GM19025 (cell line): ENCODE data around the gene SMIM35.
"Not testable (repeated sequence)": the region's sequence is repeated elsewhere in the genome, so short reads cannot be mapped to it uniquely, and the experiment has no call there.

ENCODE experiments used
- ATAC-seq: cut with Tn5 transposase; IDR thresholded peaks from one replicate; pipeline ENCODE4 v1.9.1; 2021; ENCODE audit warnings: mild to moderate bottlenecking, low read depth, moderate library complexity; ENCODE audit not compliant: unreplicated experiment

SMIM35 gene

GRCh38 chr11:118082880-118083552 lies 3.7 kb downstream of the SMIM35 start:
- ATAC-seq: no peak

GRCh38 chr11:118081241-118081958 lies 5.4 kb downstream of the SMIM35 start:
- ATAC-seq: no peak

- no peak for ATAC-seq
These were observed 6.5 kb downstream of the SMIM35 start for GRCh38 chr11:118080296-118080695.

GRCh38 chr11:118079491-118079890 lies 7.3 kb downstream of the SMIM35 start:
- ATAC-seq: no peak

- ATAC-seq: no peak
These were observed 7.8 kb downstream of the SMIM35 start for GRCh38 chr11:118078911-118079411.

- no peak for ATAC-seq
These were observed 9.9 kb downstream of the SMIM35 start, which contains the start of gene TMPRSS4 for GRCh38 chr11:118076754-118077281. Gene TMPRSS4 (plus strand): TSS chr11:118077078. CDS start chr11:118077303, 225 bp downstream.

GRCh38 chr11:118074785-118075184 lies 12.0 kb downstream of the SMIM35 start:
- no peak for ATAC-seq

- ATAC-seq: no peak
These were observed 12.6 kb downstream of the SMIM35 start for GRCh38 chr11:118074091-118074685.

- ATAC-seq: no peak
These were observed 13.2 kb downstream of the SMIM35 start for GRCh38 chr11:118073554-118073953.

- ATAC-seq: no peak
These were observed 15.2 kb downstream of the SMIM35 start for GRCh38 chr11:118071416-118072030.

- ATAC-seq: no peak
These were observed 17.7 kb downstream of the SMIM35 start for GRCh38 chr11:118068945-118069612.

- no peak for ATAC-seq
These were observed 18.4 kb downstream of the SMIM35 start for GRCh38 chr11:118068206-118068944.

GRCh38 chr11:118067006-118067405 lies 19.8 kb downstream of the SMIM35 start:
- no peak for ATAC-seq

GRCh38 chr11:118065384-118065783 lies 21.4 kb downstream of the SMIM35 start:
- ATAC-seq: no peak

GRCh38 chr11:118064956-118065355 lies 21.8 kb downstream of the SMIM35 start:
- no peak for ATAC-seq

- not testable (repeated sequence) for ATAC-seq
These were observed 24.1 kb downstream of the SMIM35 start for GRCh38 chr11:118062631-118063030.

GRCh38 chr11:118062181-118062580 lies 24.6 kb downstream of the SMIM35 start:
- not testable (repeated sequence) for ATAC-seq

- ATAC-seq: no peak
These were observed 25.1 kb downstream of the SMIM35 start for GRCh38 chr11:118061586-118062125.

- ATAC-seq: no peak
These were observed 25.9 kb downstream of the SMIM35 start for GRCh38 chr11:118060869-118061268.
